Islet of Langerhans (tissue), 1 donor: Measurements from ENCODE around the gene CBX3.
"Not testable (repeated sequence)": the region's sequence is repeated elsewhere in the genome, so short reads cannot be mapped to it uniquely, and the experiment has no call there.

Source experiments
- FAIRE-seq: peaks from one replicate; lab custom pipeline; 2011; peaks lifted over from hg19 to GRCh38; lab: Jason Lieb, UNC

Gene CBX3

GRCh38 chr7:26201247-26202018, at the start of gene CBX3:
TSS of gene CBX3 (plus strand) at chr7:26201745. CDS start at chr7:26202999, 1,254 bp downstream.
- no peak for FAIRE-seq

- no peak for FAIRE-seq
Observed at GRCh38 chr7:26151953-26152781, 49.4 kb upstream of the CBX3 start, which contains the start of gene NFE2L3. TSS of gene NFE2L3 (plus strand) at chr7:26152198. CDS start at chr7:26152499, 301 bp downstream.

GRCh38 chr7:26152782-26153240, 48.7 kb upstream of the CBX3 start:
- not testable (repeated sequence) for FAIRE-seq

- FAIRE-seq = no peak
Observed at GRCh38 chr7:26153241-26153822, 48.2 kb upstream of the CBX3 start.

GRCh38 chr7:26153823-26154783, 47.4 kb upstream of the CBX3 start:
- no peak for FAIRE-seq

- FAIRE-seq = no peak
Observed at GRCh38 chr7:26155531-26156375, 45.8 kb upstream of the CBX3 start.

- FAIRE-seq = no peak
Observed at GRCh38 chr7:26156451-26157420, 44.8 kb upstream of the CBX3 start.

GRCh38 chr7:26157520-26158105, 43.9 kb upstream of the CBX3 start:
- no peak for FAIRE-seq

GRCh38 chr7:26159243-26159642, 42.3 kb upstream of the CBX3 start:
- FAIRE-seq = no peak

- FAIRE-seq = no peak
Observed at GRCh38 chr7:26160896-26161295, 40.6 kb upstream of the CBX3 start.

- no peak for FAIRE-seq
Observed at GRCh38 chr7:26162431-26162830, 39.1 kb upstream of the CBX3 start.

- not testable (repeated sequence) for FAIRE-seq
Observed at GRCh38 chr7:26163804-26164203, 37.7 kb upstream of the CBX3 start.

GRCh38 chr7:26165950-26166683, 35.4 kb upstream of the CBX3 start:
- FAIRE-seq = no peak

GRCh38 chr7:26166684-26167266, 34.8 kb upstream of the CBX3 start:
- FAIRE-seq = no peak

- FAIRE-seq = no peak
Observed at GRCh38 chr7:26167303-26167934, 34.1 kb upstream of the CBX3 start.

- FAIRE-seq = no peak
Observed at GRCh38 chr7:26168458-26169023, 33.0 kb upstream of the CBX3 start.

GRCh38 chr7:26169271-26169670, 32.3 kb upstream of the CBX3 start:
- no peak for FAIRE-seq
